Stimulated activated CD8-positive, alpha-beta memory T cell treated with anti-CD3 and anti-CD28 coated beads, Interleukin-7, amount 100 ng/mL, for 24 hours (primary cell): Measurements from ENCODE around the gene RGS9.
A peak's percentile ranks its signal among the peaks of the same experiment; 100 is the strongest.
"Not testable (repeated sequence)": the region's sequence is repeated elsewhere in the genome, so short reads cannot be mapped to it uniquely, and the experiment has no call there.

Experiments
- DNase-seq: peaks from one replicate; pipeline ENCODE4 v3.0.0-alpha.2; 2020; ENCODE audit warnings: low read depth

The RGS9 gene

GRCh38 chr17:65116515-65116914 is 20.7 kb upstream of the RGS9 start:
- DNase-seq: not testable (repeated sequence)

DNA sequence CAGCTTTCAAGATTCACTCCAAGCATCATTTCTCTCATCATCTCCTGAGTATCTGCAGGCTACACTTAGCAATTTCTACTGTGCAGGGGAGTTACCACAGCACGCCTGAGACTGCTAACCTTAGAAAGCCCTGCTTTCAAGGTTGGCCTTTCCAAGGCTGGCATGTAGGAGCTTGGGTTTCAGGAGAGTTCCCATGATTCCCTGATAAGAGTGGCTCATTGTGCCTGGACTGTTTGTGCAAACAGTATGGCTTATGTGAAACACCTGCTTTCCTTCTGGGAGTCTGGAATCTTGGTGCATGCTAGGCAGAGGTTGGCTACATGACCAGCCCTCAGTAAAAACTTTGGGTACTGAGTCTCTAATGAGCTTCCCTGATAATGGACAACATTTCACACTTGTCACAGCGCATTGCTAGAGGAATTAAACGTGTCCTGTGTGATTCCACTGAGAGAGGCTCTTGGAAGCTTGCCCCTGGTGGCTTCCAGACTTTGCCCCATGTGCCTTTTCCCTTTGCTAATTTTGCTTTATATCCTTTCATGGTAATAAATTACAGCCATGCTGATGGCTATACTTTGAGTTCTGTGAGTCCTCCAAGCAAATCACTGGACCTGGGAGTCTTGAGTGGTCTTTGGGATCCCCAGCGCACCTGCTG is 19.7 kb upstream of the RGS9 start:
- no peak for DNase-seq

DNA sequence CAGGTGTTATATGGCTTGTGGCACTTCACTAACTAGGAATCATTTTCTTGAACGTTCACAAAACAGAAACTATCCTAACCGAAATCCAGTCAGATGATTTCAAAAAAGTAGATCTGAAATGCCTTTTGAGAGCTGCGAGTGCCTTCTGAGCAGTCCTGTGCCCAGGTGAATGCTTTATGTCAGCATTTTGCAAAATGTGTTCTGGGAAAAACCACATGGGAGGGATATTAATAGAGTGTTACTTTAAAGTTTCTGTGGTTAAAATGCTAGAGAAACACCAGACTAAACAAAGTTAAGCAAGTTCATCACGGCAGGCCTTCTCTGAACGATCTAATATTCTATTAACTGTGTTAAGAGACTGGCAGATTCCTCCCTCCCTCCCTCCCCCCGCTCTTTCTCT is 15.8 kb upstream of the RGS9 start:
- DNase-seq: no peak

GRCh38 chr17:65121916-65122806 is 15.0 kb upstream of the RGS9 start:
- DNase-seq: no peak

DNA sequence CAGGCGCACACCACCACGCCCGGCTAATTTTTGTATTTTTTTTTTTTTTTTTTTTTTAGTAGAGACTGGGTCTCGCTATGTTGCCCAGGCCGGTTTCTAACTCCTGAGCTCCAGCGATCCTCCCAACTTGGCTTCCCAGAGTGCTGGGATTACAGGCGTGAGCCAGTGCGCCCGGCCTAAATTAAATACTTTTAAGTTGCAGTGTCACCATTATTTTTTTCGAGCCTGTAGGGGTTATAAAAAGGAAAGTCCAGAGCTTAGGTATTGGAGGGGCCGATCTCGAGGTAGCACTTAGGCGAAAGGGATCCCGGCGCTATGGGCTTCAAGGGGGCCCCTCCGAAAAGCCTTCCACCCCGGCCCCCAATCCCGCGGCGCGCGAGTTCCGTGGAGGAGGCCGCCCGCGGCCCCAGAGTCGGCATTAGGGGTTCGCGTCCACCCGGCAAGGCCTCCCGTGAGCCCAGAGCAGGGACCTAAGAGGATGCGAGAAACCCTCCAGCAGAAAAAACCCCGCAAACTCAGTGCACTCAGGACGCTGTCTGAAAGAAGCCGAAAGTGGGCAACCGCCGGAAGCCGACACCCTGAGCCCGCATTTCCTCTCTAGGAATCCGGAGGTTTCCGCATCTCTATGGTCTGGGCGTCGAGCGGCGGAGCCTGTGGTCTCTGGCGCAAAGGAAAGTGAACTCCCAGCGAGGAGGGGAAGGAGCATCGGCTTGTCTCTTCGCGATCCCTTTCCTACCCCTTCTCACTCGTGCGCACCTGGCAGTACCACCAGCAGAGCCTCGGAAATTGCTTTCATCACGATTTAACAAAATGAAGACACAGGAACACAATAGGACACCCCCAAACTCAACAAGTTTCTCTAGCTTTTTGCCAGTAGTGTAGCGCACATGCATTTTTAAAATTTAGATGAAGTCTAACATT is 14.1 kb upstream of the RGS9 start:
- DNase-seq: peak; percentile 61

- DNase-seq: no peak
Measured at GRCh38 chr17:65123757-65124675, 13.2 kb upstream of the RGS9 start.

DNA sequence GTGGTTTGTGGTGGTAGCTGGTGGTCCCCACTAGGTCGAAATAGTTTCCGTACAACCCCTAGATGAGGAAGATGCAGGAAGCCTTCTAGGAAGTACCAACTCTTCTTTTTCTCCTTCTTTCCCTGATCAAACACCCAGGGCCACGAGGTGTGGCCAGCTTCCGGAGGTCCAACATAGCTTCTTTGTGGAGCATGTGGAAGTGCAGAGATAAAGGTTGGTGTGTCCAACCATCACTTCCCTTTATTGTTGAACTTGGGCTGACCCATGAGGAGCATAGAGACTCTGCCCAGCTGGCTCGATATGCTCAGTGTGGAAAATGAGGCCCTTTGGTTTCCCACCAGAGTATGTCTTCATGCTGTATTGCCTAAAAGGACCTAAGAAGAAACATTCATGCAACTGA is 6.3 kb upstream of the RGS9 start:
- DNase-seq: no peak

- no peak for DNase-seq
Measured at GRCh38 chr17:65131240-65131639, 5.9 kb upstream of the RGS9 start.

DNA sequence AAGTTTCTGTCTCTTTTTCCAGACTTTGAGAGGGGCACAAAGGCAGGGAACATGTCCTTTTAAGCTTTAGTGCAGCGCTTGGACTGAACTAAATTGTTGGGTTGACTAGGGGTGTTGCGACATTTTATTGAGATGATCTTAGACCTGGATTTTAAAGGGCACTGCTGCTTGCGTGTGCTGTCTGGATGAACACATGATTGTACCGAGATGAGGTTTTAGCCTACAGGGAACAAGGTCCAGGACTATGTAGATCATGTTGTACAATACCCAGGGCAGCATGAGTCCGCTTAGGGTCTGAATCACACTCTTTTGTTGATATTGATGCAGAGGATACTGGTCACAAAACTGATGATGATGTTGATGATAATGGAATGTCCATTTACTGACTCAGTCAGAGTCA is 5.2 kb upstream of the RGS9 start:
- no peak for DNase-seq

GRCh38 chr17:65134035-65134434 is 3.1 kb upstream of the RGS9 start:
- DNase-seq: no peak

DNA sequence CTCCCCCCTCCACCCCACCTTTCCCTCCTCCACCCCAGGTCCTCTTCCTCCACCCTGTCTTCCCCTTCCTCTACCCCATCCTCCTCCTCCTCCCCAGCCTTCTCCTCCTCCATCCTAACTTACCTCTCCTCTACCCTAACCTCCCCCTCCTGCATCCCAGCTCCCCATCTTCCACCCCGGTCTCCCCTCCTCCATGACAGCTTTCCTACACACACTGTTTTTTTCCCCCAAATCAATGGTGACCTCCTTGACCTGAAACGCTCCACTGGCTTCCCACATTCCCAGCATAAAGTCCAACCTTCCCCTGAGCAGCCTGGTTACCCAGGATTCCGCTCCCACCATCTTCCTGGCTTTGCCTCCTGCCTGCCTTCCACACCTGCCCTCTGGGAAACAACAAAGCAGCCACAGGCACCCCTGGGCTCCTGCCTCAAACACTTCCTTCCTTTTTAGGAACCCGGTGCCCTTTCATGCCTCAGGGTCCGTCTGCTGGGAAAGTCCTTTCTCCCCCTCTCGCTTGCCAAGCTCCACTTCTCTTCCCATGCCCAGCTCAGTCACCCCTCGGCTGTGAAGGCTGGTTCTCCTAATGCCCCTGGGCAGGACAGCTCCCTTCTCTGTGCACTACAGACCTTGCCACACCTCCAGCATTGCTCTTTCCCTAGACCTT is 2.1 kb downstream of the RGS9 start:
- no peak for DNase-seq

GRCh38 chr17:65142247-65142646 is 5.1 kb downstream of the RGS9 start:
- no peak for DNase-seq

DNA sequence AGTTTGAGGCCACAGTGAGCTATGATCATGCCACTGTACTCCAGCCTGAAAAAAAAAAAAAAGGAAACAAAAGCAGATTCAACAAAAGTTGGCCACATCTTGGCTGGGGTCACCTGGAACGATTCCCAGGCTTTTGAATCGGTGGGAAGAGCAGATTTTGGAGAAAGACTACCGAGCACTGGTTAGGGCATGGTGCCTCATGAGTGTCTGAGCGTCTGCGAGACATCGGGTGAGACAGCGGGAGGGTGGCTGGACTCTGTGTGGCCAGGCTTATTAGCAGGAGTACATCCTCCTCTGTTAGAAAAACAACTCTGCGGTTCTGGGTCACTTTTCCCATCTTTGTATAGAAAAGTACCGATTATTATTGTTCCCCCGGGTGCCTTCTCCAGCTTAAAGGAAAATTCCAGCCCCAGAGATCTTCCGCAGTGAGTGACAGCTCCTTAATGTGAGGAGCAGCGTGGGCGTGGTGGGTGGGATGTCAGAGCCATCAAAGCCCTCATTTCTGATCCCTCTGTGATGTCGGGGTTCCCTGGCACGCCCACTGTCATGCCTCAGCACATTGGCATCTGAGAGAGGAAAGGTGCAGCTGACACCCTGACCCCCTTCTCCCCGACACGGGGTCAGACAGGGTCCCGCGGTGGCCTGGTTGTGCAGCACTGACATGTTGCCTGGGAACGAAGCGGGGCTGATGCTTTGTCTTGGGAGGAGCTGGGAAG is 6.9 kb downstream of the RGS9 start:
- no peak for DNase-seq

DNA sequence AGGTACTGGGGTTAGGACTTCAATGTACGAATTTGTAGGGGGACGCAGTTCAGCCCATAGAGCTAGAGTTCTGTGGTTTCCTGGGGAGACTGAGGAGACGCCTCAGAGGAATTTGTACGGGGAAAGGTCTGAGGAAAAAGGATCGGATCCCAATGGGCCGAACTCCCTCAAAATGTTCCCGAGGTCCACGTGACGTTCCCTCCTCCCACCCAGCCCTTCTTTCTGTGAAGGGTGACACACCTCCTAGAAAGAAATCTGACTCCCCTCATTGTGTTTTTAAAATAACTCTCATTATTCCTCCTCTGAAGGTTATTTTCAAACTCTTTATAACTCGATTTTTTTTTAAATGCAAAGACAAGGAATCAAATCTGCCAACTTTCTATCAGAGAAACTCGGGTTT is 8.6 kb downstream of the RGS9 start:
- no peak for DNase-seq

DNA sequence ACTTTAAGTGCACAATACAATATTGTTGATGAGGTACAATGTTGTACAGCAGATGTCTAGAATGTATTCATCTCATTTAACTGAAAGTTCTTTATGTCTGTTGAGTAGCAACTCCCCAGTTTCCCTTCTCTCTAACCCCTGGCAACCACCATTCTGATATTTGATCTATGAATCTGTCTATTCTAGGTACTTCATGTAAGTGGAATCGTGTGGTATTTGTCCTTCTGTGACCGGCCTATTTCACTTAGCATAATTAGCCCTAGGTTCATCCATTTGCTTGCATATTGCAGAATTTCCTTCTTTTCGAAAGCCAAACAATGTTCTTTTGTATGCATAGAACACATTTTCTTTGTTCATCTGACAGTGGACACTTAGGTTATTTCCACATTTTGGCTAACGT is 10.8 kb downstream of the RGS9 start:
- DNase-seq: no peak

DNA sequence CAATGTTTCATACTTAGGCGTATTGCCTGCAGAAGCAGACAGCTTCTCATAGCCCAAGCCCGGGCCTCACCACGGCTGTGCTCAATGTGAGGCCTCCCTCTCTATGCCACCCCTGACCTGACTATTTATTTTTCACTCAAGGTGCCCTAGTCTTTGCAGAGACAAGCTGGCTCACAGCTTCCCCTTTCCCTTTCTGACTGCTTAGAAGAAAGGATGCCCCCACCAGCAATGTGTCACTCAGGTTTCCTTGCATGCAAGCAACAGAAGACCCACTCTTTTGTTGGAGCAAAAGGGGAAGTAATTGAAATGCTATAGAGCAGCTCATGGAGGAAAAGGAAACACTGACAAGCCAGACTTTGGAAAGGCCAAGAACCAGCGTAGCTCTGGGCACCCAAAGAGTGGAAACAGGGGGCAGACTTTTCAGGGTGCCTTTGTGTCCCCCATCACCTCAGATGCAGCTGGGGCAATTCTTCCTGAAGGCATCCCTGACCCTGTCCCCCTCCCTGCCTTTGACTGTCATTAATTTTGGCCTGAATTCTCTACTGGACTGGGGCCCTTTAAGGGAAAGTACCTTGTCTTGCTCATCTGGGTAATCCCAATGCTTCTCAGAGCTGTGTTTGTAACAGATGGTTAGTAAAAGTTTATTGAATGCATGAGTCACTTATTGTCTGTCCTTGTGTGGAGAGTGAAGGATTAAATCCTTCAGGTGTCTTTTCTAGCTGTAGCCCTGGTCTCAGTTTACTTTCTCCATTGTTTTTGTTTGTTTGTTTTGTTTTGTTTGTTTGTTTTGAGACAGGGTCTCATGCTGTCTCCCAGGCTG is 17.8 kb downstream of the RGS9 start:
- no peak for DNase-seq

DNA sequence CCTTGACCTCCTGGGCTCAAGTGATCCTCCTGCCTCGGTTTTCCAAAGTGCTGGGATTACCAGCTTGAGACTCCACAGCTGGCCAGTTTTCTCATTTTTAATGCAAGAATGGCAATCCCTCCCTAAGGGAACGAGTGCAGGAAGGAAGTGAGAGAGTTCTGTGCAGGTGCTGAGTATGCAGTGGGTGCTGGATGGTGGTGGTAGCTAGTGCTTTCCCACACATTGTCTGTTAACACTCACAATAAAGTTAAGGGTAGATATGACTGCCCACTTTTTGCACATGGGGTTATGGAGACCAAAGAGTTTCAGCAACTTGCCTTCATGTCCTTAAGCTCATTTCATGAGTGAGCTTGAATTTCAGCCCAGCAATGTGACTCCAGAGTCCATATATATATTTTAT is 18.5 kb downstream of the RGS9 start:
- DNase-seq: no peak

DNA sequence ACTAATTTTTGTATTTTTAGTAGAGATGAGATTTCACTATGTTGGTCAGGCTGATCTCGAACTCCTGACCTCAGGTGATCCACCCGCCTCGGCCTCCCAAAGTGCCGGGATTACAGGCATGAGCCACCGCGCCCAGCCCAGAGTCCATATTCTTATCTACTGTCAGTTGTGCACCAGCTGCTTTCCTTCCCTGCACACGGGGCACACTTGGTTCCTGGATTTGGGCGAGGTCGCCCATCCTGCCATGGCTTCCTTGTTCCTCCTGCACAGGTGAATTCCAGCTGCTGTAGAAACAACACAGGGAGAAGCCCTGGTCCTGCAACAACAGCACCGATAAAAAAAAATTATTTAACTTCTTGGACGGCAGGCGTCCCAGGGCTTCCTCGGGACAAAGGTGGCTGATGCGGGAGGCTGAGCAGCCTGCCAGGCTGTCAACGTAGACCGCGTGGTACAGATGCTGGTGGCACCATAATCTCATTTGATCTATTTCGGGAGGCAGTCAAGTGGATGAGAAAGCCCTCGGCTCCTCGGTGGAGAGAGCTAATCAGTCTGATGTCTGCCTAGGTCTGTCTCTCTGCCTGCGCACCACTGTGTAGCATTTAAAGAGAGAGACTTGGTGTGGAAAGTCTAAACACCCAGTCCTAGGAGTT is 19.1 kb downstream of the RGS9 start:
- DNase-seq: no peak
